Stomach (tissue), 9 donors: ENCODE data around the gene ETS1. TPM values are rescaled to one million over a fixed set of nuclear protein-coding genes. Genes with fewer than 3 reads are reported as not detected.

Experiments
- DNase-seq, 2 donors: peaks; one replicate each; pipeline versions ENCODE4 v3.0.0 to v3.0.0-alpha.2; 2013 to 2019
- H3K27ac ChIP-seq, 5 donors: fragments of 200-600 bp in 4 of 5; sonication (generic) in 4 of 5; one replicate each; pipeline ENCODE4 v1.5.1; 2013 to 2019; ENCODE audit warnings: mild to moderate bottlenecking in 1 of 5, moderate library complexity in 1 of 5
- H3K27me3 ChIP-seq, 3 donors: fragments of 200-600 bp; sonication (generic); one replicate each; pipeline ENCODE4 v1.5.1; 2017 to 2019; ENCODE audit warnings: mixed run types in 1 of 3
- H3K36me3 ChIP-seq, 4 donors: fragments of 200-600 bp; sonication (generic); 1 replicate in 3 of 4; 2 replicates in 1 of 4; pipeline ENCODE4 v1.5.1; 2016 to 2019
- H3K4me1 ChIP-seq, 4 donors: fragments of 200-600 bp; sonication (generic); one replicate each; pipeline ENCODE4 v1.5.1; 2016 to 2019
- H3K4me3 ChIP-seq, 4 donors: fragments of 200-600 bp; sonication (generic) in 3 of 4; one replicate each; pipeline ENCODE4 v1.5.1; 2016 to 2019; ENCODE audit warnings: mild to moderate bottlenecking in 1 of 4
- H3K9me3 ChIP-seq, 4 donors: fragments of 200-600 bp; sonication (generic); one replicate each; pipeline ENCODE4 v1.5.1; 2016 to 2019
- CTCF ChIP-seq, 7 experiments: fragments of 450-650 bp in 4 of 7; fragments of 200-600 bp in 3 of 7; sonication (generic) in 3 of 7; IDR thresholded peaks; one replicate each; pipeline ENCODE4 v1.5.1; 2016 to 2019; ENCODE audit warnings: antibody characterized with exemption in 7 of 7, control low read depth in 2 of 7, mild to moderate bottlenecking in 1 of 7
- EP300 ChIP-seq: sonication (generic); formaldehyde crosslinking; IDR thresholded peaks from one replicate; pipeline ENCODE4 v1.6.1; 2017; ENCODE audit warnings: antibody characterized with exemption
- POLR2A ChIP-seq, 4 donors: fragments of 450-650 bp; IDR thresholded peaks; one replicate each; pipeline ENCODE4 v1.6.1; 2016; ENCODE audit warnings: antibody characterized with exemption in 4 of 4, control low read depth in 2 of 4, mild to moderate bottlenecking in 1 of 4, moderate library complexity in 1 of 4
- POLR2AphosphoS5 ChIP-seq, 3 donors: sonication (generic); formaldehyde crosslinking; IDR thresholded peaks; one replicate each; pipeline ENCODE4 v1.6.1; 2016; ENCODE audit warnings: antibody characterized with exemption in 3 of 3
- whole genome bisulfite sequencing, 5 donors: extraction: QIAGEN DNeasy Blood & Tissue Kit in 3 of 5; methylation state at CpG; one replicate each; pipeline versions ENCODE4 v1.1.5 to v1.1.7; 2013 to 2018; 5-methylcytosine and 5-hydroxymethylcytosine counted together
- intact Hi-C: fragments of 100-400 bp; cut with DNase I; formaldehyde crosslinking; loops from one replicate; pipeline ENCODE4 v1.15.1; 2023; ENCODE audit warnings: low total_unique reads
- polyA plus RNA-seq, 3 donors: library from polyadenylated mRNA; stranded (reverse); fragments of 200-250 nt; gene quantifications; one replicate each; pipeline ENCODE4 v1.2.3, GENCODE V29; 2013
- total RNA-seq, 5 donors: library from RNA; depleted of rRNA; stranded (reverse); fragments of >200 nt; gene quantifications; one replicate each; pipeline versions ENCODE4 v1.1.0 to v1.2.3, GENCODE V29; 2014 to 2016
- donor health status: healthy with polysubstance abuse.
- donor health status: Bipolar disorder and iron deficiency.
- donor health status: healthy.

Gene ETS1
- total and polyA plus RNA-seq, 8 donors: 7.0 to 72.5 (median 22.5) TPM

- peaks cover 32 to 98% (median 76%) of the 10 kb centered on the region in 4 donors for H3K4me1 ChIP-seq
- H3K4me3 ChIP-seq: peak overlapping the region in 2 of 4 donors; percentile 7
- no peak for DNase-seq
- 70 to 78% (median 72%) methylated on average over 13 to 14 of the region's 14 CpGs for WGBS, 5 donors
- H3K27ac ChIP-seq: peak overlapping the region in 3 of 5 donors; percentile 3 to 96 (median 46)
- TF ChIP-seq CTCF (IDR thresholded peaks at IDR 0.05): no peak
- no peak for TF ChIP-seq EP300
- no peak for TF ChIP-seq POLR2AphosphoS5 (IDR thresholded peaks at IDR 0.05)
- no peak for TF ChIP-seq POLR2A (IDR thresholded peaks at IDR 0.05)
- no peaks in the 10 kb centered on the region for H3K27me3 ChIP-seq
- H3K36me3 ChIP-seq: peaks cover 0 to 10% (median 5%) of the 10 kb centered on the region in 4 donors
- intact Hi-C loops: no loop called here
- H3K9me3 ChIP-seq: no peaks in the 10 kb centered on the region
These were observed 74.8 kb downstream of the ETS1 start for GRCh38 chr11:128512474-128512996.

DNA sequence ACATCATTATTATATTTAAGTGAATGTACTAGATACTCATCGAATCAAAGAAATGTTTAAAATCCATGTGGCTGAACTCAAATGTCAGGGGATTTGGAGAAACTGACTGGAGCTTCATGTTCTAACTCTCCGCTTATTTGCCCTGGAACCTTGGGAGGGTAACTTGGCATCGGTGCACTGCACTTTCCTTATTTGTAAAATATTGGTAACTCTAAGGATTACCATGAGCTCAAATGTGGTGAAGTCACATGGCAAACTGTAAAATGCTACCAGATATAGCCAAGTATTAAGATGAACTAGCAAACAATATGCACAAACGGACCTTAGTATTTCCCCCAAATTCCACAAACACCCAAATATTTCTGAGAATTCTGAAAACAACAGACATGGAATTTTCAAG is 75.6 kb downstream of the ETS1 start:
- peaks cover 0 to 10% (median 5%) of the 10 kb centered on the region in 4 donors for H3K36me3 ChIP-seq
- no peak overlapping the region for H3K4me3 ChIP-seq
- no peaks in the 10 kb centered on the region for H3K27me3 ChIP-seq
- DNase-seq: no peak
- intact Hi-C loops: no loop called here
- peaks cover 37 to 98% (median 77%) of the 10 kb centered on the region in 4 donors for H3K4me1 ChIP-seq
- H3K27ac ChIP-seq: peak overlapping the region in 3 of 5 donors; percentile 3 to 88 (median 46)
- H3K9me3 ChIP-seq: no peaks in the 10 kb centered on the region
- 52 to 73% (median 59%) methylated on average over 4 of the region's 4 CpGs for WGBS, 5 donors
- TF ChIP-seq POLR2AphosphoS5 (IDR thresholded peaks at IDR 0.05): no peak
- no peak for TF ChIP-seq POLR2A (IDR thresholded peaks at IDR 0.05)
- no peak for TF ChIP-seq EP300
- no peak for TF ChIP-seq CTCF (IDR thresholded peaks at IDR 0.05)

DNA sequence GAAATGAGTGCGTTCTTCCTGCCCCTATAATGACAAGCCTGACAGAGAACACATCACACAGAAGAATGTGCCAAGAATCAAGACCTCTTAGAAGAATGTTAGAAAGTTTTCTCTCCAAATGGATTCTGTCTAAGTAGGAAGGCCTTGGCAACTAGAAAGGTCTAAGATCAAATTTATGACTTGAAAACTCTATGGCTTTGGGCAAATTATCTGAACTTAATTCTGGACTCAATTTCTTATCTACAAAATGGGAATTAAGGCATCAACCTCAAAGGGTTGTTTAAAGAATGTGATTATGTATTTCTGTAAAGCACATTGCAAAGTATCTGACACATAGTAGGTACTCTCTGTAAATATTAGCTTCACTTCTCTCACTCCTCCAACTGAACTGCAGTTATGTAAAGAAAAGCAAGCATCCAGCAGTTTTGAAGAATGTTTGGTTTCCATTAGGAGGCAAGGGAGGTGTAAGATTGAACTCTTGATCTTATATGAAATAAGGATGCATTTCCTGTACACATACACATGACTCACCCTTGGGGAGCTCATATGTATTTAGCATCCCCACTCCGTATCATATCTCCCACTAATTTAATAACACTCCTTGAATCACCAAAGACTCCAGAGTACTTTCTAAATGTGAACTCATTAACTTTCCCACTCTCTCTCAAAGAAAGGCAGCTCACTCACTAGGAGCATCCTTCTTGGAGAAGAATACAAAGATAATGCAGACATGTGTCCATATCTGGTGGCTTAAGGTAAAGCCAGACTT is 77.6 kb downstream of the ETS1 start:
- 68 to 73% (median 69%) methylated on average over 2 of the region's 2 CpGs for WGBS, 5 donors
- TF ChIP-seq EP300 (no peak), POLR2AphosphoS5 (IDR thresholded peaks at IDR 0.05) (no peak), POLR2A (IDR thresholded peaks at IDR 0.05) (no peak), CTCF (IDR thresholded peaks at IDR 0.05) (no peak)
- intact Hi-C loops: no loop called here
- H3K27me3 ChIP-seq: no peaks in the 10 kb centered on the region
- peaks cover 37 to 99% (median 78%) of the 10 kb centered on the region in 4 donors for H3K4me1 ChIP-seq
- H3K9me3 ChIP-seq: no peaks in the 10 kb centered on the region
- H3K4me3 ChIP-seq: no peak overlapping the region
- peak overlapping the region in 4 of 5 donors; percentile 17 to 88 (median 65) for H3K27ac ChIP-seq
- H3K36me3 ChIP-seq: peaks cover 0 to 21% (median 5%) of the 10 kb centered on the region in 4 donors
- no peak for DNase-seq

DNA sequence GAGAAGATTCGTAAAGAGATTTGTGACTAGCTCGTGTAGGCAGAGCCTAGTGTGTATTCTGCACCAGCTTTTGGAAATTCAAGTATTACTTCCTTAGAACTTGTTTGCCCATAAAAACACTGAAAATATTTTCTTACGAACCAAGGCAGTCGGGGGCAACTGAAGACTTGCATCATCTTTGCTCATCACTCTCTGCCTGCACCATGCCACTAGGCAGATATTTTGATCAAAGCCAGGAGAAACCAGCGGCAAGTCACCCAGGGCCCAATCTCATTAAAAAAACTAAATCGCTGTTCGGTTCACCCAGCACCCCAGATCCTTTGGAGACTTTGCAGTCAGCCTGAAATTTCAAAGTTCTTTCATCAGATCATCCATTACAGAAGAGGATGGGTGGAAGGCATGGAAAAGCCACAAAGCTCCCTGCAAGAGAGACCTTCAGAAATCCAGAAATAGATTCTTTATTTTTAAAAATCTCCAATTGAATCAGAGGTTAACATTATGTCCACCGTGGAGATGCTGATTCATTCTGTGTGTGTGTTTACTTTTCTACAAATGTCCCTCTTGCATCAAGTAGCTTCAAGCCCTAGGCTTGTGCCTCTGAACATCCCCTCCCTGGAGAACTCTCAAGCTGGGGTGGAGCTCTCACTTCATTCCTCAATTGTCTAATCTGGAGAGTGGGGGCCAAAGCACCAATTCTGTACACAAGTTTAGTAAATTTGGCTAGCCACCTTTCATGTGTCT is 78.4 kb downstream of the ETS1 start:
- intact Hi-C loops: no loop called here
- Histone ChIP-seq H3K9me3 (no peaks in the 10 kb centered on the region), H3K27me3 (no peaks in the 10 kb centered on the region), H3K4me1 (peaks cover 41 to 99% (median 85%) of the 10 kb centered on the region in 4 donors), H3K36me3 (peaks cover 0 to 21% (median 5%) of the 10 kb centered on the region in 4 donors), H3K27ac (peak overlapping the region; percentile 17 to 88 (median 84)), H3K4me3 (peak overlapping the region in 1 of 4 donors; percentile 11)
- no peak for DNase-seq
- WGBS, 5 donors: 69 to 74% (median 74%) methylated on average over 8 of the region's 8 CpGs
- peak in 1 of 3 donors; percentile 34 for TF ChIP-seq POLR2AphosphoS5 (IDR thresholded peaks at IDR 0.05)
- no peak for TF ChIP-seq EP300
